BE2C (cell line): Measurements from ENCODE around the gene DEDD2.

Experiments
- DNase-seq: peaks from one replicate; pipeline ENCODE4 v3.0.0-alpha.2; 2020
- H3K27me3 ChIP-seq: fragments of 250-450 bp; sonication (Bioruptor Pico); 2 replicates; pipeline ENCODE4 v1.5.1; 2020; ENCODE audit warnings: mild to moderate bottlenecking
- H3K36me3 ChIP-seq: fragments of 250-450 bp; sonication (Bioruptor Pico); 2 replicates; pipeline ENCODE4 v1.5.1; 2020; ENCODE audit warnings: mild to moderate bottlenecking
- H3K4me1 ChIP-seq: fragments of 250-450 bp; sonication (Bioruptor Pico); 2 replicates; pipeline ENCODE4 v1.5.1; 2020
- H3K4me3 ChIP-seq: 2 replicates; pipeline ENCODE4 v1.5.1; 2011; ENCODE audit warnings: low read depth, low read length
- H3K9me3 ChIP-seq: fragments of 250-450 bp; sonication (Bioruptor Pico); 2 replicates; pipeline ENCODE4 v1.5.1; 2020
- TF ChIP-seq, protein P1 (sequence below): IDR thresholded peaks from 2 replicates; pipeline ENCODE4 v1.5.1; 2012; ENCODE audit warnings: mild to moderate bottlenecking, low read depth, low read length

Gene DEDD2

DNA sequence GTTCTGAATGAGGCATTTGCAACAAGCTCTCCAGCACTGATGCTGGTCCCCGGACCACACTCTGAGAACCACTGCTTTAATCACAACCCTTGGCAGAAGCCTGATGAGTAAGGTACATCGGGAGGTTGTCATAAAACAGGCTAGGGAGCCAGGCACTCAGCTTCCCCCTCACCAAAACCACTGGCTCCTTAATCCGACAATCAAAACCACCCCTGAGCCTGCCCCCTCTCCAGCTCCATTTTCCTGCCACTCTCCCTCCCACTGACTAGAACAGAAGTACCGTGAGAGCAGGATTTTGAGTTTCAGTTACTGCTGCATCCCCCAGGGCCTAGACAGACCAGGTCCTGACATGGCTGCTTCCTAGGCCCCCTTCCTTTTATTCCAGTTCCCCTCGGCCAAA, 17.7 kb upstream of the DEDD2 start:
- Histone ChIP-seq H3K36me3 (peaks cover 52% of the 10 kb centered on the region), H3K4me1 (no peaks in the 10 kb centered on the region), H3K4me3 (no peak overlapping the region), H3K9me3 (no peaks in the 10 kb centered on the region), H3K27me3 (no peaks in the 10 kb centered on the region)
- TF ChIP-seq, protein P1, sequence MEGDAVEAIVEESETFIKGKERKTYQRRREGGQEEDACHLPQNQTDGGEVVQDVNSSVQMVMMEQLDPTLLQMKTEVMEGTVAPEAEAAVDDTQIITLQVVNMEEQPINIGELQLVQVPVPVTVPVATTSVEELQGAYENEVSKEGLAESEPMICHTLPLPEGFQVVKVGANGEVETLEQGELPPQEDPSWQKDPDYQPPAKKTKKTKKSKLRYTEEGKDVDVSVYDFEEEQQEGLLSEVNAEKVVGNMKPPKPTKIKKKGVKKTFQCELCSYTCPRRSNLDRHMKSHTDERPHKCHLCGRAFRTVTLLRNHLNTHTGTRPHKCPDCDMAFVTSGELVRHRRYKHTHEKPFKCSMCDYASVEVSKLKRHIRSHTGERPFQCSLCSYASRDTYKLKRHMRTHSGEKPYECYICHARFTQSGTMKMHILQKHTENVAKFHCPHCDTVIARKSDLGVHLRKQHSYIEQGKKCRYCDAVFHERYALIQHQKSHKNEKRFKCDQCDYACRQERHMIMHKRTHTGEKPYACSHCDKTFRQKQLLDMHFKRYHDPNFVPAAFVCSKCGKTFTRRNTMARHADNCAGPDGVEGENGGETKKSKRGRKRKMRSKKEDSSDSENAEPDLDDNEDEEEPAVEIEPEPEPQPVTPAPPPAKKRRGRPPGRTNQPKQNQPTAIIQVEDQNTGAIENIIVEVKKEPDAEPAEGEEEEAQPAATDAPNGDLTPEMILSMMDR = no peak
- no peak for DNase-seq

DNA sequence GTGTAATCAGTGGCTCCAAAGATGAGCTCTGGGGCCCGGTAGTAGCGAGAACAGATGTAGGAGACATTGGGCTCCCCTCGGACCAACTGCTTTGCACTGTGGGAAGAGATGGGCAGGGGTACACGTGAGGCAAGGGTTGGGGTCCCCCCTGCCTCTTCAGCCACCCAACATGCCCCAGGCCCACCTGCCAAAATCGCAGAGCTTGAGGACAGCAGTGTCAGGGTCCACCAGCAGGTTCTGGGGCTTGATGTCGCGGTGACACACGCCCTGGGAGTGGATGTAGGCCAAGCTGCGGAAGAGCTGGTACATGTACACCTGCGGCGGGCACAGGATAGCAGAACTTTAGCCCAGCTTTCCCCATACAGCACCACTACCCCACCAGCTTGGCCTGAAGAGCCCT, 16.9 kb upstream of the DEDD2 start:
- TF ChIP-seq, protein P1 = no peak
- peaks cover 53% of the 10 kb centered on the region for H3K36me3 ChIP-seq
- H3K27me3 ChIP-seq = no peaks in the 10 kb centered on the region
- no peak for DNase-seq
- H3K4me3 ChIP-seq = no peak overlapping the region
- no peaks in the 10 kb centered on the region for H3K9me3 ChIP-seq
- no peaks in the 10 kb centered on the region for H3K4me1 ChIP-seq

DNA sequence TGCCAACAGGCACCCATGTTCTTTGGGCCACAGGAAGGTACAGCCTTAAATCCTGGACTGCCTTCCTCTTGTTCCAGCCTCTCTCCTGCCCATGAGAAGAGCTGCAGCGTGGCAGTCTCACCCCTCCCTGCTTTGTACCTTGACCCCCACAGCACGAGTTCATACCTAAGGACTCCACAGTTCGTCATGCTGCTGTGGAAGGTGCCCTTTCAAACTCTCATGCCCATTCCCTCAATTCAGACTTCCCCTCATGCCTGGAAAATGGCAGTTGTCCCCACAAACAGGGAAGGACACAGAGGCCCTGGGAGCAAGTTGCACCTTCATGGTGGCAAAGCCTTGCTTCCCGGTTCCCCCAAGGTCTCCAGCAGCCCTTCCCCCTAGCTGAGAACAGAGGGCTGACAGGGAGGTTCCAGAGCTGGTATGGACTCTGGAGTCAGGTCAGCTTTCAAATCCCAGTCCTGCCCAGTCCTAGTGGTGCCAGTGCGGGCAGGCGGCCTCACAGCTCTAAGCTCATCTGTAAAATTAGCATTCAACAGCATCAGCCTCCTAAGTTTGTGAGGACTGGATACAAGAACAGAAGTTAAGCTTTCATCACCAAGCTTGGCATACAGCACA, 16.3 kb upstream of the DEDD2 start:
- no peak for DNase-seq
- Histone ChIP-seq H3K36me3 (peaks cover 57% of the 10 kb centered on the region), H3K4me3 (no peak overlapping the region), H3K9me3 (no peaks in the 10 kb centered on the region), H3K4me1 (no peaks in the 10 kb centered on the region), H3K27me3 (no peaks in the 10 kb centered on the region)
- TF ChIP-seq, protein P1 = no peak

DNA sequence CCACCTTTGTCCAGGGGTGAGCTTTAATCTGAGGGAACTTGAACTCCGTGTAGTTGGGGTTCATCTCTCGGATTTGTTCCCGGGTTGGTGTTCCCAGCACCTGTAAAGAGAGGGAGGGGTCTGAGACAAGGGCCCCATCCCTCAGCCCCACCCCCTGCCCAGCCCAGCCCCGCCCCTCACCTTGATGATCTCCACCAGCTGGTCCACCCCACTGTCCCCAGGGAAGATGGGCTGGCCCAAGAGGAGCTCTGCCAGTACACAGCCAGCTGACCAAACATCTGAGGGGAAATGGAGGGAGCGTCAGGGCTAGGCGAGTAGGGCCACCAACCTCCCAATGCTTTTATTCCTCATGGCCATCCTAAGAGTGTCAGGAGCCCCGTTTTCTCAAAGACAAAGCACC, 15.6 kb upstream of the DEDD2 start:
- Histone ChIP-seq H3K4me1 (no peaks in the 10 kb centered on the region), H3K9me3 (no peaks in the 10 kb centered on the region), H3K36me3 (peaks cover 63% of the 10 kb centered on the region), H3K27me3 (no peaks in the 10 kb centered on the region), H3K4me3 (no peak overlapping the region)
- TF ChIP-seq, protein P1 = no peak
- DNase-seq = no peak

DNA sequence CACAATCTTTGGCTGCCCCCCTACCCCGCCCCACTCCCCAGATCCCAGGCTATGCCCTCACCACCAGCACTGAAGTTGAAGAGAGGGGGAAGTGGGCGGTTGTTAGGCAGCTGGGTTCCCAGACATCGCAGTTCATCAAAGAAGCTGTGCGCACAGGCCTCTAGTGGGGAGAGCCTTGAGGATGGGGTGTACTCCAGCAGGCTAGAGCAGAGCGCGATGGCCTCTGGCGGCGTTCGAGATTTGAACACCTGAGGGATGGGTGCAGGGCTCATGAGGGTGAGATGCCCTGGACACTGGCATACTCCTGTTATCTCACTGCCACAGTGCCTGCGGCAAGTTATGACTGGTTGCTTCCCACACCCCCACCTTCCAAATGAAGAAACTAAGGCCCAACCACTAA, 15.0 kb upstream of the DEDD2 start:
- Histone ChIP-seq H3K4me3 (no peak overlapping the region), H3K4me1 (no peaks in the 10 kb centered on the region), H3K9me3 (no peaks in the 10 kb centered on the region), H3K36me3 (peaks cover 68% of the 10 kb centered on the region), H3K27me3 (no peaks in the 10 kb centered on the region)
- DNase-seq = no peak
- TF ChIP-seq, protein P1 = no peak

DNA sequence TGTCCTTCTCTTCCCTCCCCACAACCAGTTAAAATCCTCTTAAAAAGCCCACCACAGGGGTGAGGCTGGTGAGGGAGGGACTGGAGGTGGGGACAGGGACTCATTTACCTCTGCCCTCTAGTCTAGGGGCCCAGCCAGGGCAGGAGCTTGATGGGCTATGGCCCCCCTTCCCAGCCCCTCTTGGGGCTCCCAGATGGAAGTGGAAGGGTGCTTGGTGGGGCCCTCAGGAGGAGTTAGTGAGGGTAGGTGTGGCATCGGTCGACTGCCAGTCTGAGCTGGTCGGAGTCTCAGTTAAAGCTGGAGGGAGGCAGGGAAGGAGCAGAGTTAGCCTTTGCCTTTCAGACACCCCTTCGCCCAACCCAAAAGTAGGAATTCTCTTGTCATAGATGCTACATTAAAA, 13.1 kb upstream of the DEDD2 start:
- H3K36me3 ChIP-seq = peaks cover 76% of the 10 kb centered on the region
- H3K9me3 ChIP-seq = no peaks in the 10 kb centered on the region
- H3K4me1 ChIP-seq = no peaks in the 10 kb centered on the region
- H3K4me3 ChIP-seq = no peak overlapping the region
- no peaks in the 10 kb centered on the region for H3K27me3 ChIP-seq
- TF ChIP-seq, protein P1 = no peak
- DNase-seq = no peak
